Tibial nerve (tissue), 4 donors: ENCODE data around the gene BRSK1. TPM values are rescaled to one million over a fixed set of nuclear protein-coding genes. Genes with fewer than 3 reads are reported as not detected.

Experiments used
- DNase-seq, 2 donors: peaks; one replicate each; pipeline ENCODE4 v3.0.0-alpha.2; 2019; ENCODE audit warnings: low spot score in 2 of 2
- H3K27ac ChIP-seq, 4 donors: fragments of 200-600 bp; sonication (generic) in 3 of 4; one replicate each; pipeline ENCODE4 v1.5.1; 2017 to 2019; ENCODE audit warnings: mild to moderate bottlenecking in 1 of 4
- H3K27me3 ChIP-seq, 2 donors: fragments of 200-600 bp; sonication (generic) in 1 of 2; one replicate each; pipeline versions ENCODE4 v1.5.1 to v1.6.0; 2017 to 2019
- H3K36me3 ChIP-seq, 3 donors: fragments of 200-600 bp; sonication (generic); one replicate each; pipeline ENCODE4 v1.5.1; 2018 to 2019
- H3K4me1 ChIP-seq, 4 donors: fragments of 200-600 bp; sonication (generic) in 3 of 4; one replicate each; pipeline ENCODE4 v1.5.1; 2017 to 2019
- H3K4me3 ChIP-seq, 4 donors: fragments of 200-600 bp; sonication (generic) in 3 of 4; one replicate each; pipeline ENCODE4 v1.5.1; 2017 to 2019; ENCODE audit warnings: mild to moderate bottlenecking in 1 of 4, moderate library complexity in 1 of 4
- H3K9me3 ChIP-seq, 4 donors: fragments of 200-600 bp; sonication (generic) in 3 of 4; one replicate each; pipeline ENCODE4 v1.5.1; 2017 to 2019
- CTCF ChIP-seq, 5 experiments: fragments of 200-600 bp in 3 of 5; fragments of 450-650 bp in 2 of 5; sonication (generic) in 3 of 5; IDR thresholded peaks; one replicate each; pipeline ENCODE4 v1.5.1; 2016 to 2019; ENCODE audit warnings: antibody characterized with exemption in 5 of 5, mild to moderate bottlenecking in 3 of 5, moderate library complexity in 2 of 5
- EP300 ChIP-seq, 2 donors: sonication (generic); formaldehyde crosslinking; IDR thresholded peaks; one replicate each; pipeline ENCODE4 v1.6.1; 2017; ENCODE audit warnings: antibody characterized with exemption in 2 of 2, mild to moderate bottlenecking in 1 of 2
- POLR2A ChIP-seq, 2 donors: fragments of 450-650 bp; IDR thresholded peaks; one replicate each; pipeline ENCODE4 v1.6.1; 2017; ENCODE audit warnings: antibody characterized with exemption in 2 of 2, mild to moderate bottlenecking in 2 of 2, moderate library complexity in 2 of 2
- WGBS, 2 donors: methylation state at CpG; one replicate each; pipeline ENCODE4 v1.1.5; 2018; 5-methylcytosine and 5-hydroxymethylcytosine counted together
- total RNA-seq, 4 donors: library from RNA; depleted of rRNA; stranded (reverse); fragments of >200 nt; gene quantifications; one replicate each; pipeline ENCODE4 v1.1.0, GENCODE V29; 2016

The BRSK1 gene
- total RNA-seq, 4 donors from 2014 or later, result 4.6 to 6.9 (median 5.9) TPM

- Histone ChIP-seq H3K36me3 (no peaks in the 10 kb centered on the region), H3K4me3 (no peak overlapping the region), H3K4me1 (peaks cover 0 to 31% (median 2%) of the 10 kb centered on the region in 4 donors), H3K27ac (peak overlapping the region in 3 of 4 donors; percentile 19 to 65 (median 49)), H3K9me3 (no peaks in the 10 kb centered on the region), H3K27me3 (peaks cover 0 to 4% of the 10 kb centered on the region in 2 donors)
- 48 to 49% methylated on average over 9 to 17 of the region's 21 CpGs for WGBS, 2 donors
- no peak for DNase-seq
- TF ChIP-seq CTCF (IDR thresholded peaks at IDR 0.05) (no peak), POLR2A (IDR thresholded peaks at IDR 0.05) (no peak), EP300 (IDR thresholded peaks at IDR 0.05) (no peak)
Measured at GRCh38 chr19:55287361-55288079, 3.7 kb downstream of the BRSK1 start.

GRCh38 chr19:55289117-55289796, 5.5 kb downstream of the BRSK1 start:
- Histone ChIP-seq H3K27ac (no peak overlapping the region), H3K27me3 (no peaks in the 10 kb centered on the region), H3K36me3 (peaks cover 0 to 10% (median 0%) of the 10 kb centered on the region in 3 donors), H3K9me3 (no peaks in the 10 kb centered on the region), H3K4me1 (peaks cover 0 to 21% (median 2%) of the 10 kb centered on the region in 4 donors), H3K4me3 (no peak overlapping the region)
- WGBS, 2 donors, result 76 to 92% methylated on average over 3 to 8 of the region's 9 CpGs
- DNase-seq, result no peak
- no peak for TF ChIP-seq POLR2A (IDR thresholded peaks at IDR 0.05)
- TF ChIP-seq EP300 (IDR thresholded peaks at IDR 0.05), result no peak
- no peak for TF ChIP-seq CTCF (IDR thresholded peaks at IDR 0.05)

- Histone ChIP-seq H3K4me1 (peaks cover 0 to 11% (median 3%) of the 10 kb centered on the region in 4 donors), H3K27ac (no peak overlapping the region), H3K27me3 (no peaks in the 10 kb centered on the region), H3K9me3 (no peaks in the 10 kb centered on the region), H3K36me3 (peaks cover 0 to 41% (median 0%) of the 10 kb centered on the region in 3 donors), H3K4me3 (no peak overlapping the region)
- no peak for TF ChIP-seq POLR2A (IDR thresholded peaks at IDR 0.05)
- no peak for TF ChIP-seq CTCF (IDR thresholded peaks at IDR 0.05)
- no peak for TF ChIP-seq EP300 (IDR thresholded peaks at IDR 0.05)
- no peak for DNase-seq
- 84 to 91% methylated on average over 10 of the region's 10 CpGs for WGBS, 2 donors
Measured at GRCh38 chr19:55297267-55297666, 13.5 kb downstream of the BRSK1 start.

GRCh38 chr19:55299991-55300390, 16.2 kb downstream of the BRSK1 start:
- H3K27ac ChIP-seq, result no peak overlapping the region
- DNase-seq, result no peak
- H3K4me1 ChIP-seq, result peaks cover 0 to 11% (median 3%) of the 10 kb centered on the region in 4 donors
- 82 to 86% methylated on average over 8 to 10 of the region's 10 CpGs for WGBS, 2 donors
- TF ChIP-seq EP300 (IDR thresholded peaks at IDR 0.05) (no peak), CTCF (IDR thresholded peaks at IDR 0.05) (no peak), POLR2A (IDR thresholded peaks at IDR 0.05) (no peak)
- H3K27me3 ChIP-seq, result no peaks in the 10 kb centered on the region
- no peaks in the 10 kb centered on the region for H3K9me3 ChIP-seq
- no peak overlapping the region for H3K4me3 ChIP-seq
- H3K36me3 ChIP-seq, result peaks cover 0 to 43% (median 0%) of the 10 kb centered on the region in 3 donors

- Histone ChIP-seq H3K27ac (no peak overlapping the region), H3K4me1 (peaks cover 0 to 11% (median 3%) of the 10 kb centered on the region in 4 donors), H3K4me3 (no peak overlapping the region), H3K27me3 (no peaks in the 10 kb centered on the region), H3K36me3 (peaks cover 0 to 42% (median 0%) of the 10 kb centered on the region in 3 donors), H3K9me3 (no peaks in the 10 kb centered on the region)
- WGBS, 2 donors, result 67 to 70% methylated on average over 15 of the region's 15 CpGs
- no peak for DNase-seq
- TF ChIP-seq POLR2A (IDR thresholded peaks at IDR 0.05), result no peak
- no peak for TF ChIP-seq EP300 (IDR thresholded peaks at IDR 0.05)
- TF ChIP-seq CTCF (IDR thresholded peaks at IDR 0.05), result no peak
Measured at GRCh38 chr19:55300886-55301458, 17.2 kb downstream of the BRSK1 start.
